Neural progenitor cell (in vitro differentiated cells): Measurements from ENCODE around the gene TP53INP2. TPM values are rescaled to one million over a fixed set of nuclear protein-coding genes. Genes with fewer than 3 reads are reported as not detected.
"Not testable (repeated sequence)": the region's sequence is repeated elsewhere in the genome, so short reads cannot be mapped to it uniquely, and the experiment has no call there.

Source experiments
- DNase-seq: peaks from one replicate; pipeline ENCODE4 v3.0.0-alpha.2; 2016; ENCODE audit warnings: low spot score
- H2AFZ ChIP-seq: fragments of 200-600 bp; sonication (generic); replicated peaks from 2 replicates; pipeline ENCODE4 v1.6.1; 2016; ENCODE audit warnings: antibody characterized with exemption
- H3F3A ChIP-seq: fragments of 200-600 bp; sonication (generic); 2 replicates; pipeline ENCODE4 v1.6.1; 2016; ENCODE audit warnings: antibody characterized with exemption, low read depth
- H3K27ac ChIP-seq: fragments of 200-600 bp; sonication (generic); 2 replicates; pipeline ENCODE4 v1.5.1; 2016; ENCODE audit warnings: mild to moderate bottlenecking
- H3K27me3 ChIP-seq: fragments of 200-600 bp; sonication (generic); 2 replicates; pipeline ENCODE4 v1.6.1; 2016; ENCODE audit warnings: mild to moderate bottlenecking, moderate library complexity
- H3K36me3 ChIP-seq: fragments of 200-600 bp; sonication (generic); 2 replicates; pipeline ENCODE4 v1.5.1; 2016
- H3K4me1 ChIP-seq: fragments of 200-600 bp; sonication (generic); 2 replicates; pipeline ENCODE4 v1.6.1; 2016; ENCODE audit warnings: mixed run types
- H3K4me2 ChIP-seq: fragments of 200-600 bp; sonication (generic); 2 replicates; pipeline ENCODE4 v1.6.1; 2016
- H3K4me3 ChIP-seq: fragments of 200-600 bp; sonication (generic); 2 replicates; pipeline ENCODE4 v1.5.1; 2016
- H3K79me2 ChIP-seq: fragments of 200-600 bp; sonication (generic); 2 replicates; pipeline ENCODE4 v1.6.1; 2016; ENCODE audit warnings: low read depth
- H3K9ac ChIP-seq: fragments of 200-600 bp; sonication (generic); 2 replicates; pipeline ENCODE4 v1.6.1; 2016
- H3K9me3 ChIP-seq: fragments of 200-600 bp; sonication (generic); 2 replicates; pipeline ENCODE4 v1.5.1; 2016; ENCODE audit warnings: low read depth
- H4K20me1 ChIP-seq: fragments of 200-600 bp; sonication (generic); 2 replicates; pipeline ENCODE4 v1.6.1; 2016; ENCODE audit warnings: low read depth
- H3K27ac Mint-ChIP-seq: 3 replicates; pipeline ENCODE4 v1.8.0; 2021; ENCODE audit warnings: mixed read lengths
- H3K27me3 Mint-ChIP-seq: 2 replicates; pipeline ENCODE4 v1.8.0; 2022; ENCODE audit warnings: low read depth, mild to moderate bottlenecking, inconsistent platforms, moderate library complexity, mixed read lengths; ENCODE audit not compliant: insufficient read depth
- H3K36me3 Mint-ChIP-seq: 3 replicates; pipeline ENCODE4 v1.8.0; 2021; ENCODE audit warnings: mixed read lengths
- H3K4me1 Mint-ChIP-seq: 3 replicates; pipeline ENCODE4 v1.8.0; 2021; ENCODE audit warnings: mixed read lengths
- H3K4me3 Mint-ChIP-seq: 3 replicates; pipeline ENCODE4 v1.8.0; 2021; ENCODE audit warnings: mild to moderate bottlenecking, moderate library complexity, mixed read lengths
- H3K9me3 Mint-ChIP-seq: 3 replicates; pipeline ENCODE4 v1.8.0; 2020; ENCODE audit warnings: mixed read lengths
- EZH2 ChIP-seq: fragments of 200-600 bp; sonication (generic); IDR thresholded peaks from 2 replicates; pipeline ENCODE4 v1.6.1; 2017; ENCODE audit warnings: antibody characterized with exemption, mild to moderate bottlenecking, moderate library complexity
- EZH2phosphoT487 ChIP-seq: fragments of 200-600 bp; sonication (generic); IDR thresholded peaks from 2 replicates; pipeline ENCODE4 v1.6.1; 2017; ENCODE audit warnings: antibody characterized with exemption
- total RNA-seq: library from RNA; depleted of rRNA; stranded (reverse); fragments of >200 nt; gene quantifications from 2 replicates; pipeline ENCODE4 v1.2.3, GENCODE V29; 2015; ENCODE audit warnings: low replicate concordance
- TF ChIP-seq, protein P1 (sequence below): fragments of 200-600 bp; sonication (generic); IDR thresholded peaks from 2 replicates; pipeline ENCODE4 v1.5.1; 2017; ENCODE audit warnings: antibody characterized with exemption, mild to moderate bottlenecking

Gene TP53INP2
- total RNA-seq, 1 donor from 2014 or later, result 1.1 TPM

GRCh38 chr20:34717230-34718095 is 13.3 kb downstream of the TP53INP2 start:
- Histone ChIP-seq H3K9me3 (no peaks in the 10 kb centered on the region), H3K36me3 (no peaks in the 10 kb centered on the region), H3K4me2 (no peak overlapping the region), H2AFZ (no peak overlapping the region), H4K20me1 (no peaks in the 10 kb centered on the region), H3F3A (no peaks in the 10 kb centered on the region), H3K27ac (no peak overlapping the region), H3K79me2 (no peaks in the 10 kb centered on the region), H3K9ac (no peak overlapping the region), H3K4me3 (no peak overlapping the region), H3K27me3 (no peaks in the 10 kb centered on the region), H3K4me1 (no peaks in the 10 kb centered on the region)
- H3K4me1 Mint-ChIP-seq, result no peaks in the 10 kb centered on the region
- no peak for DNase-seq
- no peak overlapping the region for H3K27ac Mint-ChIP-seq
- TF ChIP-seq EZH2 (no peak), EZH2phosphoT487 (no peak)
- TF ChIP-seq, protein P1, sequence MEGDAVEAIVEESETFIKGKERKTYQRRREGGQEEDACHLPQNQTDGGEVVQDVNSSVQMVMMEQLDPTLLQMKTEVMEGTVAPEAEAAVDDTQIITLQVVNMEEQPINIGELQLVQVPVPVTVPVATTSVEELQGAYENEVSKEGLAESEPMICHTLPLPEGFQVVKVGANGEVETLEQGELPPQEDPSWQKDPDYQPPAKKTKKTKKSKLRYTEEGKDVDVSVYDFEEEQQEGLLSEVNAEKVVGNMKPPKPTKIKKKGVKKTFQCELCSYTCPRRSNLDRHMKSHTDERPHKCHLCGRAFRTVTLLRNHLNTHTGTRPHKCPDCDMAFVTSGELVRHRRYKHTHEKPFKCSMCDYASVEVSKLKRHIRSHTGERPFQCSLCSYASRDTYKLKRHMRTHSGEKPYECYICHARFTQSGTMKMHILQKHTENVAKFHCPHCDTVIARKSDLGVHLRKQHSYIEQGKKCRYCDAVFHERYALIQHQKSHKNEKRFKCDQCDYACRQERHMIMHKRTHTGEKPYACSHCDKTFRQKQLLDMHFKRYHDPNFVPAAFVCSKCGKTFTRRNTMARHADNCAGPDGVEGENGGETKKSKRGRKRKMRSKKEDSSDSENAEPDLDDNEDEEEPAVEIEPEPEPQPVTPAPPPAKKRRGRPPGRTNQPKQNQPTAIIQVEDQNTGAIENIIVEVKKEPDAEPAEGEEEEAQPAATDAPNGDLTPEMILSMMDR, result no peak
- no peaks in the 10 kb centered on the region for H3K9me3 Mint-ChIP-seq
- H3K27me3 Mint-ChIP-seq, result no peaks in the 10 kb centered on the region
- peaks cover 19% of the 10 kb centered on the region for H3K36me3 Mint-ChIP-seq
- no peak overlapping the region for H3K4me3 Mint-ChIP-seq

DNA sequence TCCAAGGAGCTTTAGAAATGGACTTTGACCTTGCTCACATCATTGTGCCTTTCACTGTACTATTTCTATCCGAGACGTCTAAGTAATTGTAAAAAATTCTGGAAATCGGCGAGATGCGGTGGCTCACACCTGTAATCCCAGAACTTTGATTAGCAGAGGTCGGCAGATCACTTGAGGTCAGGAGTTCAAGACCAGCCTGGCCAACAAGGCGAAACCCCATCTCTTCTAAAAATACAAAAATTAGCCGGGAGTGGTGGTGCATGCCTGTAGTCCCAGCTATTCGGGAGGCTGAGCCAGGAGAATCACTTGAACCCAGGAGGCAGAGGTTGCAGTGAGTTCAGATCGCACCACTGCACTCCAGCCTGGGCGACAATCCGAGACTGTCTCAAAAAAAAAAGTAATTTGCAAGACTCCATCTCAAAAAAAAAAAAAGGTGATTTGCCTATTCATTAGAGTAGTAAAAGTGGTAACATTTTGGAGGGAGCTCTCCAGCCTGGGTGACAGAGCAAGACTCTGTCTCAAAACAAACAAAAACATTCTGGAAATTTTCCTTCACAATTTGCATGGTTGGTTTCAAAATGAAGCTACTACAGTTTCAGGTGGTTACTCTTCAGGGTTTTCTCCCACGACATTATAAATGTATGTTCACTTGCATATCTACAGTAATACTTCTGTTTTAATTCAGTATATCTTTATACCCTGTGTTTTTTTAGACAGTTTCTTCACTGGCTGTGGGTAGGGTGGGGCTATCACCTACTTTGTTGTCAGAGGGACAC is 15.3 kb downstream of the TP53INP2 start:
- not testable (repeated sequence) for H2AFZ ChIP-seq, H4K20me1 ChIP-seq, DNase-seq, H3K4me1 Mint-ChIP-seq, H3K4me1 ChIP-seq, H3K36me3 ChIP-seq, H3K9me3 Mint-ChIP-seq, H3K4me2 ChIP-seq, H3K27ac ChIP-seq, H3K27ac Mint-ChIP-seq, H3K4me3 ChIP-seq, H3K27me3 Mint-ChIP-seq, H3K4me3 Mint-ChIP-seq, H3F3A ChIP-seq, H3K9me3 ChIP-seq, H3K27me3 ChIP-seq, H3K9ac ChIP-seq, H3K79me2 ChIP-seq
- H3K36me3 Mint-ChIP-seq, result peaks cover 11% of the 10 kb centered on the region

DNA sequence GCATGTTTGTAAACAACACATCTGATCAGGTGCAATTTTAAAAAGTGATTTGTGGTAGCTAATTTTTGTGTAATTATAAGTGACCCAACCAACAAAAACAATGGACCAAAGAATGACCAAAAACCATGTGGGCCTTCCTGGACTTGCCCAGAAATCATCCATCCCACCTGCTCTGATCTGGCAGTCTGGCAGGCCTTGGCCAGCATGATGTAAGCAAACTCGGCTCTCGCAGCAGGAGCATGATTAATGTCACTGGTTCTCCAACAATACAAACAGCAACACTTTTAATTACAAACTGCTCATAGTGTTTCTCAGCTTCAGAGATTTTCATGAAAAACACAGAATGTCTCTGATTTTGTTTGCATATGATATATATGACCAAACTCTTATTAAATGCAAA is 16.1 kb downstream of the TP53INP2 start:
- Mint-ChIP-seq H3K4me1 (no peaks in the 10 kb centered on the region), H3K27me3 (no peaks in the 10 kb centered on the region), H3K4me3 (no peak overlapping the region), H3K9me3 (no peaks in the 10 kb centered on the region), H3K27ac (no peak overlapping the region), H3K36me3 (peaks cover 11% of the 10 kb centered on the region)
- no peaks in the 10 kb centered on the region for H3K9me3 ChIP-seq
- no peaks in the 10 kb centered on the region for H3K36me3 ChIP-seq
- no peaks in the 10 kb centered on the region for H3K27me3 ChIP-seq
- TF ChIP-seq, protein P1, result no peak
- no peak for TF ChIP-seq EZH2
- TF ChIP-seq EZH2phosphoT487, result no peak
- H4K20me1 ChIP-seq, result no peaks in the 10 kb centered on the region
- no peak overlapping the region for H2AFZ ChIP-seq
- no peak overlapping the region for H3K9ac ChIP-seq
- no peak overlapping the region for H3K4me2 ChIP-seq
- no peak for DNase-seq
- H3K4me3 ChIP-seq, result no peak overlapping the region
- H3F3A ChIP-seq, result no peaks in the 10 kb centered on the region
- H3K79me2 ChIP-seq, result no peaks in the 10 kb centered on the region
- no peaks in the 10 kb centered on the region for H3K4me1 ChIP-seq
- no peak overlapping the region for H3K27ac ChIP-seq

- H3K27me3 ChIP-seq, H4K20me1 ChIP-seq, H3K9me3 ChIP-seq, H3K27me3 Mint-ChIP-seq, H3K4me1 ChIP-seq, H3K27ac ChIP-seq, H3K4me1 Mint-ChIP-seq, H2AFZ ChIP-seq, H3K4me3 Mint-ChIP-seq, H3F3A ChIP-seq, H3K4me2 ChIP-seq, H3K9me3 Mint-ChIP-seq, DNase-seq, H3K36me3 ChIP-seq, H3K9ac ChIP-seq, H3K4me3 ChIP-seq, H3K79me2 ChIP-seq, H3K27ac Mint-ChIP-seq: not testable (repeated sequence)
- H3K36me3 Mint-ChIP-seq, result peaks cover 21% of the 10 kb centered on the region
Measured at GRCh38 chr20:34722560-34722959, 18.4 kb downstream of the TP53INP2 start.
